NCI-H510A (cell line): Measurements from ENCODE around the gene MED13L.

Experiments
- DNase-seq: peaks from one replicate; lab custom pipeline; 2025; lab: John Stamatoyannopoulos, UW

MED13L gene

GRCh38 chr12:116182359-116183063, 95.0 kb downstream of the MED13L start:
- DNase-seq = no peak

- no peak for DNase-seq
Measured at GRCh38 chr12:116180448-116180847, 97.0 kb downstream of the MED13L start.

GRCh38 chr12:116179384-116179783, 98.1 kb downstream of the MED13L start:
- DNase-seq = no peak

- DNase-seq = no peak
Measured at GRCh38 chr12:116177017-116177416, 100.5 kb downstream of the MED13L start.

- DNase-seq = no peak
Measured at GRCh38 chr12:116174904-116175303, 102.6 kb downstream of the MED13L start.

- DNase-seq = no peak
Measured at GRCh38 chr12:116174006-116174405, 103.5 kb downstream of the MED13L start.

- DNase-seq = no peak
Measured at GRCh38 chr12:116172224-116172849, 105.2 kb downstream of the MED13L start.

GRCh38 chr12:116171549-116171948, 105.9 kb downstream of the MED13L start:
- no peak for DNase-seq

- no peak for DNase-seq
Measured at GRCh38 chr12:116169071-116169470, 108.4 kb downstream of the MED13L start.

GRCh38 chr12:116166306-116166705, 111.2 kb downstream of the MED13L start:
- no peak for DNase-seq

- no peak for DNase-seq
Measured at GRCh38 chr12:116165036-116165425, 112.5 kb downstream of the MED13L start.

GRCh38 chr12:116164250-116165035, 113.0 kb downstream of the MED13L start:
- no peak for DNase-seq

- DNase-seq = no peak
Measured at GRCh38 chr12:116162071-116162470, 115.4 kb downstream of the MED13L start.

- DNase-seq = no peak
Measured at GRCh38 chr12:116161588-116161987, 115.9 kb downstream of the MED13L start.

GRCh38 chr12:116160883-116161458, 116.5 kb downstream of the MED13L start:
- DNase-seq = no peak

GRCh38 chr12:116160231-116160630, 117.3 kb downstream of the MED13L start:
- no peak for DNase-seq

GRCh38 chr12:116159593-116160200, 117.8 kb downstream of the MED13L start:
- DNase-seq = no peak

GRCh38 chr12:116159175-116159574, 118.3 kb downstream of the MED13L start:
- DNase-seq = no peak

- peak; percentile 49 for DNase-seq
Measured at GRCh38 chr12:116157845-116158267, 119.6 kb downstream of the MED13L start.

- no peak for DNase-seq
Measured at GRCh38 chr12:116156614-116157013, 120.9 kb downstream of the MED13L start.

- no peak for DNase-seq
Measured at GRCh38 chr12:116155383-116155782, 122.1 kb downstream of the MED13L start.

- DNase-seq = no peak
Measured at GRCh38 chr12:116153983-116154382, 123.5 kb downstream of the MED13L start.
